DND-41 (cell line): ENCODE data around the gene KIFAP3.

Experiments used
- CTCF ChIP-seq: IDR thresholded peaks from 2 replicates; pipeline ENCODE4 v1.5.1; 2012; ENCODE audit warnings: borderline replicate concordance, low read length, moderate library complexity, mild to moderate bottlenecking; ENCODE audit not compliant: poor library complexity, severe bottlenecking; ENCODE audit errors: extremely low read depth
- EZH2 ChIP-seq: IDR thresholded peaks from 3 replicates; pipeline ENCODE4 v1.6.1; 2012; ENCODE audit warnings: borderline replicate concordance, low read depth, mild to moderate bottlenecking, moderate library complexity, low read length, inconsistent platforms; ENCODE audit not compliant: severe bottlenecking

- TF ChIP-seq CTCF (no peak), EZH2 (no peak)
Measured at GRCh38 chr1:169891539-169891885, 183.0 kb downstream of the KIFAP3 start.
